DND-41 (cell line): ENCODE results near the gene SRL.

Experiments used
- ATAC-seq: fragments of 200-7000 bp; cut with Tn5 transposase; 3 replicates; pipeline ENCODE4 v1.9.1; 2021; ENCODE audit warnings: low read depth; ENCODE audit not compliant: insufficient read depth
- DNase-seq: peaks from one replicate; pipeline ENCODE4 v3.0.0-alpha.2; 2020
- H2AFZ ChIP-seq: 2 replicates; pipeline ENCODE4 v1.6.0; 2012; ENCODE audit warnings: low read depth, low read length
- H3K27ac ChIP-seq: 2 replicates; pipeline ENCODE4 v1.5.1; 2012; ENCODE audit warnings: low read length, inconsistent platforms
- H3K27me3 ChIP-seq: fragments of 200-600 bp; sonication (generic); 2 replicates; pipeline ENCODE4 v1.6.0; 2012; ENCODE audit warnings: low read length, mild to moderate bottlenecking, inconsistent platforms; ENCODE audit not compliant: insufficient read depth, poor library complexity
- H3K36me3 ChIP-seq: 2 replicates; pipeline ENCODE4 v1.5.1; 2012; ENCODE audit warnings: low read length, inconsistent platforms; ENCODE audit not compliant: insufficient read depth
- H3K4me1 ChIP-seq: 2 replicates; pipeline ENCODE4 v1.5.1; 2012; ENCODE audit warnings: mild to moderate bottlenecking, low read length; ENCODE audit not compliant: insufficient read depth
- H3K4me2 ChIP-seq: 2 replicates; pipeline ENCODE4 v1.6.0; 2012; ENCODE audit warnings: mild to moderate bottlenecking, moderate library complexity, low read length, inconsistent platforms; ENCODE audit not compliant: insufficient read depth
- H3K4me3 ChIP-seq, 2 experiments: fragments of 200-600 bp in 1 of 2; shearing (Covaris generic) in 1 of 2; 2 replicates each; pipeline ENCODE4 v1.5.1; 2012 to 2016; ENCODE audit warnings: inconsistent platforms in 2 of 2, low read length in 2 of 2, mild to moderate bottlenecking in 2 of 2, low read depth in 1 of 2, moderate library complexity in 1 of 2
- H3K79me2 ChIP-seq: 2 replicates; pipeline ENCODE4 v1.6.0; 2012; ENCODE audit warnings: low read length, inconsistent platforms; ENCODE audit not compliant: insufficient read depth
- H3K9ac ChIP-seq: 2 replicates; pipeline ENCODE4 v1.6.0; 2012; ENCODE audit warnings: low read depth, mild to moderate bottlenecking, inconsistent platforms, low read length, moderate library complexity
- H3K9me3 ChIP-seq: 2 replicates; pipeline ENCODE4 v1.5.1; 2012; ENCODE audit warnings: low read length, moderate library complexity, mild to moderate bottlenecking, inconsistent platforms; ENCODE audit not compliant: insufficient read depth, severe bottlenecking
- H4K20me1 ChIP-seq: 2 replicates; pipeline ENCODE4 v1.6.0; 2012; ENCODE audit warnings: low read length; ENCODE audit not compliant: insufficient read depth
- EZH2 ChIP-seq: IDR thresholded peaks from 3 replicates; pipeline ENCODE4 v1.6.1; 2012; ENCODE audit warnings: borderline replicate concordance, low read depth, mild to moderate bottlenecking, moderate library complexity, low read length, inconsistent platforms; ENCODE audit not compliant: severe bottlenecking
- TF ChIP-seq, protein P1 (sequence below): IDR thresholded peaks from 2 replicates; pipeline ENCODE4 v1.5.1; 2012; ENCODE audit warnings: borderline replicate concordance, low read length, moderate library complexity, mild to moderate bottlenecking; ENCODE audit not compliant: poor library complexity, severe bottlenecking; ENCODE audit errors: extremely low read depth

SRL gene

DNA sequence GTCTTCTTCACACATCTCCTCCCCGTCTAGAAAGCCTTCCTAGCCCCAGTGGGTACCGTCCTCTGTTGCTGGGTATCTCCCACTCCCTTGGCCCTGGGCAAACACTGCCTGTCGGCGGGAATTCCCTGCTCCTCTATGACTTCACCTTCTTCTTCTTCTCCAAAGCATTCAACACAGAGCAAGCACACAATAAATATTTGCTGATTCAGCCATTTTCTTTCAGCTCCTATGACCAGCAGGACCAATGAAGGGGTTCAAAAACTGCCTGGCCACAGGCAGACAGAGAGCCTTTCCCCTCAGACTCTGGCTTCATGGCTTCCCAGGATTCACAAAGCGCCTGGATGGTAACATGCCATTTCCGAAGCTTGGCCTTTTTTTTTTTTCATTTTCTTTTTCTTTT lies 72.5 kb downstream of the SRL start:
- no peaks in the 10 kb centered on the region for H3K79me2 ChIP-seq
- no peaks in the 10 kb centered on the region for H3K4me1 ChIP-seq
- ATAC-seq (no peak), DNase-seq (no peak)
- no peaks in the 10 kb centered on the region for H3K9me3 ChIP-seq
- no peak overlapping the region for H3K4me2 ChIP-seq
- H2AFZ ChIP-seq: no peak overlapping the region
- peaks cover 21% of the 10 kb centered on the region for H3K27me3 ChIP-seq
- no peak overlapping the region for H3K9ac ChIP-seq
- no peak for TF ChIP-seq EZH2
- TF ChIP-seq, protein P1, sequence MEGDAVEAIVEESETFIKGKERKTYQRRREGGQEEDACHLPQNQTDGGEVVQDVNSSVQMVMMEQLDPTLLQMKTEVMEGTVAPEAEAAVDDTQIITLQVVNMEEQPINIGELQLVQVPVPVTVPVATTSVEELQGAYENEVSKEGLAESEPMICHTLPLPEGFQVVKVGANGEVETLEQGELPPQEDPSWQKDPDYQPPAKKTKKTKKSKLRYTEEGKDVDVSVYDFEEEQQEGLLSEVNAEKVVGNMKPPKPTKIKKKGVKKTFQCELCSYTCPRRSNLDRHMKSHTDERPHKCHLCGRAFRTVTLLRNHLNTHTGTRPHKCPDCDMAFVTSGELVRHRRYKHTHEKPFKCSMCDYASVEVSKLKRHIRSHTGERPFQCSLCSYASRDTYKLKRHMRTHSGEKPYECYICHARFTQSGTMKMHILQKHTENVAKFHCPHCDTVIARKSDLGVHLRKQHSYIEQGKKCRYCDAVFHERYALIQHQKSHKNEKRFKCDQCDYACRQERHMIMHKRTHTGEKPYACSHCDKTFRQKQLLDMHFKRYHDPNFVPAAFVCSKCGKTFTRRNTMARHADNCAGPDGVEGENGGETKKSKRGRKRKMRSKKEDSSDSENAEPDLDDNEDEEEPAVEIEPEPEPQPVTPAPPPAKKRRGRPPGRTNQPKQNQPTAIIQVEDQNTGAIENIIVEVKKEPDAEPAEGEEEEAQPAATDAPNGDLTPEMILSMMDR: no peak
- no peak overlapping the region for H3K4me3 ChIP-seq
- no peaks in the 10 kb centered on the region for H3K36me3 ChIP-seq
- no peak overlapping the region for H3K27ac ChIP-seq
- H4K20me1 ChIP-seq: no peaks in the 10 kb centered on the region

- DNase-seq: no peak
- no peak overlapping the region for H3K9ac ChIP-seq
- H3K36me3 ChIP-seq: no peaks in the 10 kb centered on the region
- no peaks in the 10 kb centered on the region for H3K4me1 ChIP-seq
- no peak overlapping the region for H3K4me2 ChIP-seq
- no peak overlapping the region for H2AFZ ChIP-seq
- TF ChIP-seq, protein P1: no peak
- no peak for TF ChIP-seq EZH2
- H3K27me3 ChIP-seq: peaks cover 21% of the 10 kb centered on the region
- no peaks in the 10 kb centered on the region for H3K9me3 ChIP-seq
- H4K20me1 ChIP-seq: no peaks in the 10 kb centered on the region
- H3K4me3 ChIP-seq: no peak overlapping the region
- no peak overlapping the region for H3K27ac ChIP-seq
- ATAC-seq: no peak
- H3K79me2 ChIP-seq: no peaks in the 10 kb centered on the region
These were observed 75.1 kb downstream of the SRL start for GRCh38 chr16:4166821-4167220.

- no peak overlapping the region for H3K4me3 ChIP-seq
- peaks cover 15% of the 10 kb centered on the region for H3K27me3 ChIP-seq
- DNase-seq (no peak), ATAC-seq (no peak)
- H3K27ac ChIP-seq: no peak overlapping the region
- no peak for TF ChIP-seq EZH2
- TF ChIP-seq, protein P1: no peak
- H4K20me1 ChIP-seq: no peaks in the 10 kb centered on the region
- H3K4me1 ChIP-seq: no peaks in the 10 kb centered on the region
- no peaks in the 10 kb centered on the region for H3K79me2 ChIP-seq
- H3K9ac ChIP-seq: no peak overlapping the region
- H2AFZ ChIP-seq: no peak overlapping the region
- H3K4me2 ChIP-seq: no peak overlapping the region
- H3K36me3 ChIP-seq: no peaks in the 10 kb centered on the region
- H3K9me3 ChIP-seq: no peaks in the 10 kb centered on the region
These were observed 81.0 kb downstream of the SRL start for GRCh38 chr16:4160658-4161430.

DNA sequence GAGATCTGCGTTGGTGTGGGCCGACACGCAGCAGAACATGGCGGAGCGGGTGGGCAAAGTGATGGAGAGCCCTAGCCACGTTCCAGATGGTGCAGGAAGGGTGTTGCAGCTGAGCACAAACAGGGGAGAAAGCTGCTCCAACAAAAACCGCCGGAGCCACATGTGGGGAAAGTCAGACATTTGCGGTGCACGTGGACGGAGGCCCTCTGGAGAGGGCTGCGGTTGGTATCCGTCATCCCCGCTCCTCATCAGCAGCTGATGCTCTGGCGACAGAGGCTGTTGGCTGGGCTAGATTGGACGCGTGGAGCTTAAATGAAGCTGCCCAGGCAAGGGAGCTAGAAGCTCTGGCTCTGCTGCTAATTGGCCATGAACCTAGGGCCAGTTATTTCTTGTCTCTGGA lies 82.2 kb downstream of the SRL start:
- no peak overlapping the region for H2AFZ ChIP-seq
- TF ChIP-seq, protein P1: no peak
- TF ChIP-seq EZH2: no peak
- H3K36me3 ChIP-seq: no peaks in the 10 kb centered on the region
- no peak overlapping the region for H3K9ac ChIP-seq
- no peak overlapping the region for H3K4me3 ChIP-seq
- H3K9me3 ChIP-seq: no peaks in the 10 kb centered on the region
- H3K27me3 ChIP-seq: peaks cover 6% of the 10 kb centered on the region
- DNase-seq (no peak), ATAC-seq (no peak)
- no peaks in the 10 kb centered on the region for H4K20me1 ChIP-seq
- H3K79me2 ChIP-seq: no peaks in the 10 kb centered on the region
- H3K4me1 ChIP-seq: no peaks in the 10 kb centered on the region
- no peak overlapping the region for H3K27ac ChIP-seq
- no peak overlapping the region for H3K4me2 ChIP-seq
